A673 (cell line): ENCODE data around the gene KLF4. TPM values are rescaled to one million over a fixed set of nuclear protein-coding genes. Genes with fewer than 3 reads are reported as not detected.

Source experiments
- BruUV-seq: library from RNA; stranded (reverse); fragments of 400-500 nt; replicated peaks from 2 replicates; lab custom pipeline; 2021; lab: Mats Ljungman, UMichigan
- CTCF ChIA-PET: fragments of 300-600 bp; sonication (Branson Sonifier 250); formaldehyde crosslinking; loops from one replicate; lab custom pipeline; 2022; ENCODE audit warnings: antibody characterized with exemption; lab: Charles Lee
- POLR2A ChIA-PET: fragments of 300-600 bp; sonication (Branson Sonifier 250); formaldehyde crosslinking; loops from one replicate; lab custom pipeline; 2022; ENCODE audit warnings: antibody characterized with exemption; ENCODE audit not compliant: low non-redundant PET; lab: Charles Lee
- DNase-seq: peaks from one replicate; pipeline ENCODE4 v3.0.0-alpha.2; 2015; ENCODE audit warnings: low spot score
- H3K27ac ChIP-seq: fragments of 200-600 bp; sonication (generic); 2 replicates; pipeline ENCODE4 v1.5.1; 2016; ENCODE audit warnings: mixed run types, low read depth, mild to moderate bottlenecking, mixed read lengths, antibody characterized with exemption, low read length; ENCODE audit not compliant: poor library complexity, severe bottlenecking
- H3K27me3 ChIP-seq: fragments of 200-600 bp; sonication (generic); replicated peaks from 2 replicates; pipeline ENCODE4 v1.6.1; 2017; ENCODE audit warnings: mixed run types, low read depth, mild to moderate bottlenecking, mixed read lengths, antibody characterized with exemption, low read length; ENCODE audit not compliant: insufficient read depth, poor library complexity
- H3K36me3 ChIP-seq: fragments of 200-600 bp; sonication (generic); 2 replicates; pipeline ENCODE4 v1.6.1; 2016; ENCODE audit warnings: mixed run types, mild to moderate bottlenecking, mixed read lengths, antibody characterized with exemption, low read length; ENCODE audit not compliant: insufficient read depth, poor library complexity, severe bottlenecking
- H3K4me1 ChIP-seq: fragments of 200-600 bp; sonication (generic); 2 replicates; pipeline ENCODE4 v1.6.1; 2017; ENCODE audit warnings: mixed run types, mild to moderate bottlenecking, mixed read lengths, antibody characterized with exemption, low read length; ENCODE audit not compliant: insufficient read depth, poor library complexity, severe bottlenecking
- H3K4me3 ChIP-seq: fragments of 200-600 bp; sonication (generic); 2 replicates; pipeline ENCODE4 v1.5.1; 2016; ENCODE audit warnings: low read depth, mixed run types, mild to moderate bottlenecking, mixed read lengths, low read length; ENCODE audit not compliant: poor library complexity, severe bottlenecking
- H3K9me3 ChIP-seq: fragments of 200-600 bp; sonication (generic); 2 replicates; pipeline ENCODE4 v1.6.1; 2016; ENCODE audit warnings: mixed run types, low read depth, mild to moderate bottlenecking, mixed read lengths, antibody characterized with exemption, low read length; ENCODE audit not compliant: poor library complexity, severe bottlenecking
- CTCF ChIP-seq: fragments of 300-800, 200-600 bp; sonication (generic); conservative IDR thresholded peaks from 2 replicates; pipeline ENCODE4 v1.5.1; 2017; ENCODE audit warnings: low read depth, mild to moderate bottlenecking, antibody characterized with exemption, low read length, moderate library complexity, mixed read lengths
- EZH2 ChIP-seq: fragments of 200-600 bp; sonication (generic); IDR thresholded peaks from 2 replicates; pipeline ENCODE4 v1.6.1; 2017; ENCODE audit warnings: borderline replicate concordance, low read depth, mild to moderate bottlenecking, mixed read lengths, antibody characterized with exemption, low read length; ENCODE audit not compliant: poor library complexity, severe bottlenecking
- intact Hi-C: fragments of 100-400 bp; cut with micrococcal nuclease; formaldehyde crosslinking; loops from one replicate; pipeline ENCODE4 v1.10.0; 2022; ENCODE audit not compliant: unreplicated experiment
- total RNA-seq: library from RNA; stranded (reverse); gene quantifications from 2 replicates; pipeline ENCODE4 v1.2.3, GENCODE V29; 2021

KLF4 gene
- total RNA-seq, 1 experiment from 2014 or later, result 0.49 TPM

- H3K27ac ChIP-seq, result no peak overlapping the region
- peaks cover 22% of the 10 kb centered on the region for H3K4me1 ChIP-seq
- TF ChIP-seq CTCF (no peak), EZH2 (no peak)
- H3K36me3 ChIP-seq, result no peaks in the 10 kb centered on the region
- no peaks in the 10 kb centered on the region for H3K9me3 ChIP-seq
- no peak overlapping the region for H3K4me3 ChIP-seq
- CTCF ChIA-PET, result interaction anchor here (0.5 kb wide), 1 partner anchor 208 kb away, joined by 4 read pairs; no protein-coding TSS in a partner anchor
- intact Hi-C loops, result loop anchor here (5.0 kb wide), 2 partner anchors 65 to 1270 kb away; no protein-coding TSS in a partner anchor
- no TSS peak for BruUV-seq
- peaks cover 41% of the 10 kb centered on the region for H3K27me3 ChIP-seq
- POLR2A ChIA-PET, result no interaction called here
- no peak for DNase-seq
Measured at GRCh38 chr9:107486674-107487520, 2.7 kb downstream of the KLF4 start.

DNA sequence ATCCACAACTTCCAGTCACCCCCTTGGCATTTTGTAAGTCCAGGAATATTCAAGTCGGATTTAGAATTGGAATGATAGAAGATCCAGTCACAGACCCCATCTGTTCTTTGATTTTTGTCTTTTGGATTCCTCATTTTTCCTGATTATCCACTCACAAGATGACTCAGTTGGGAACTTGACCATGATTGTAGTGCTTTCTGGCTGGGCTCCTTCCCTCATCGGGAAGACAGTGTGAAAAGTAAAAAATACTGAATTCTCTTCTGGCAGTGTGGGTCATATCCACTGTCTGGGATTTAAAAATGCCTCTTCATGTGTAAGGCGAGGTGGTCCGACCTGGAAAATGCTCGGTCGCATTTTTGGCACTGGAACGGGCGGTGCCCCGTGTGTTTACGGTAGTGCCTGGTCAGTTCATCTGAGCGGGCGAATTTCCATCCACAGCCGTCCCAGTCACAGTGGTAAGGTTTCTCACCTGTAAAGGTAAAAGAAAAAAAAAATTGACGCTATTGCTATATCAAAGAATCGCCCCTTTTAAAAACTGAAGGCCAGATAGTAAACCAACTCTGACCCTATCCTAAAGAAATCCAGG, 4.0 kb downstream of the KLF4 start:
- Histone ChIP-seq H3K9me3 (no peaks in the 10 kb centered on the region), H3K4me1 (peaks cover 19% of the 10 kb centered on the region), H3K27ac (no peak overlapping the region), H3K27me3 (peaks cover 29% of the 10 kb centered on the region), H3K4me3 (no peak overlapping the region), H3K36me3 (no peaks in the 10 kb centered on the region)
- intact Hi-C loops, result loop anchor here (5.0 kb wide), 2 partner anchors 63 to 1272 kb away; no protein-coding TSS in a partner anchor
- BruUV-seq, result no TSS peak
- no peak for TF ChIP-seq EZH2
- no peak for TF ChIP-seq CTCF
- ChIA-PET POLR2A (no interaction called here), CTCF (no interaction called here)
- no peak for DNase-seq

- CTCF ChIA-PET, result interaction anchor here (0.6 kb wide), 2 partner anchors 59 to 1050 kb away, joined by 3 read pairs; no protein-coding TSS in a partner anchor
- H3K27ac ChIP-seq, result no peak overlapping the region
- H3K27me3 ChIP-seq, result peaks cover 29% of the 10 kb centered on the region
- intact Hi-C loops, result loop anchor here (1.0 to 5.0 kb wide), 2 partner anchors 788 to 1083 kb away; no protein-coding TSS in a partner anchor
- peak; percentile 59 for TF ChIP-seq CTCF
- no peak for TF ChIP-seq EZH2
- peaks cover 13% of the 10 kb centered on the region for H3K4me1 ChIP-seq
- H3K4me3 ChIP-seq, result no peak overlapping the region
- peak; percentile 67 for DNase-seq
- H3K36me3 ChIP-seq, result no peaks in the 10 kb centered on the region
- POLR2A ChIA-PET, result no interaction called here
- BruUV-seq, result no TSS peak
- H3K9me3 ChIP-seq, result no peaks in the 10 kb centered on the region
Measured at GRCh38 chr9:107484117-107484723, 5.3 kb downstream of the KLF4 start.
